ENCODE data around the gene DENND6B.

DNA sequence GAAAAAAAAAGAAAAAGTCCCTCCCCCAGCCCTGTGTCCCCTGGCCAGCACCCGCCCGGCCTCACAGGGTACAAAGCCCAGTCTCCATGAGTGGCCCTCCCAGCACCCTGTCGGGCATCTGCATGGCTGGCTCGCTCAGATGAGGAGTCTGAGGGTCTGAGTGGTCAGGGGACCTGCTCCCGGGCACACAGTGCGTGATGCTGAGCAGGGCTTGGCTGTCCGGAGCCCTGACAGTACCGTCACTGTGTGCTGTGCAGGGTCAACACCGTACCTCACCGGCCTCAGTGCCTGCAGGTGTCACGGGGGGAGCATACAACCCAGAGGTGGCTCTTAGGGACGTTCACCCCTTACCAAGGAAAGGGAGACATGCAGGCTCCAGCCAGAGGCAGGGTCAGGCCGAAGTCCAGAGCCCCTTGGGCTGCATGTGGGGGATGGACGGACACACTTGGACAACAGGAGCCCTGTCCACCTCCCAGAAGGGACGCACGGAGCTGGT lies 15.8 kb downstream of the DENND6B start:
- no peak for TF ChIP-seq TCF4 (CRISPR knock-in tag; IDR thresholded peaks at IDR 0.05; ENCODE audit: borderline replicate concordance)
- TF ChIP-seq ZFP30 (CRISPR knock-in tag; IDR thresholded peaks at IDR 0.05): no peak
- no peak for TF ChIP-seq TOX (CRISPR knock-in tag; IDR thresholded peaks at IDR 0.05; ENCODE audit: borderline replicate concordance)
- no peak for TF ChIP-seq RARB (CRISPR knock-in tag; IDR thresholded peaks at IDR 0.05)
- no peak for TF ChIP-seq ARNTL (CRISPR knock-in tag; IDR thresholded peaks at IDR 0.05; ENCODE audit: borderline replicate concordance, low read depth)
- TF ChIP-seq, protein P1, sequence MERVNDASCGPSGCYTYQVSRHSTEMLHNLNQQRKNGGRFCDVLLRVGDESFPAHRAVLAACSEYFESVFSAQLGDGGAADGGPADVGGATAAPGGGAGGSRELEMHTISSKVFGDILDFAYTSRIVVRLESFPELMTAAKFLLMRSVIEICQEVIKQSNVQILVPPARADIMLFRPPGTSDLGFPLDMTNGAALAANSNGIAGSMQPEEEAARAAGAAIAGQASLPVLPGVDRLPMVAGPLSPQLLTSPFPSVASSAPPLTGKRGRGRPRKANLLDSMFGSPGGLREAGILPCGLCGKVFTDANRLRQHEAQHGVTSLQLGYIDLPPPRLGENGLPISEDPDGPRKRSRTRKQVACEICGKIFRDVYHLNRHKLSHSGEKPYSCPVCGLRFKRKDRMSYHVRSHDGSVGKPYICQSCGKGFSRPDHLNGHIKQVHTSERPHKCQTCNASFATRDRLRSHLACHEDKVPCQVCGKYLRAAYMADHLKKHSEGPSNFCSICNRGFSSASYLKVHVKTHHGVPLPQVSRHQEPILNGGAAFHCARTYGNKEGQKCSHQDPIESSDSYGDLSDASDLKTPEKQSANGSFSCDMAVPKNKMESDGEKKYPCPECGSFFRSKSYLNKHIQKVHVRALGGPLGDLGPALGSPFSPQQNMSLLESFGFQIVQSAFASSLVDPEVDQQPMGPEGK (CRISPR knock-in tag; IDR thresholded peaks at IDR 0.05; ENCODE audit: borderline replicate concordance): no peak
